K562 (cell line): ENCODE data around the gene DAPK3. TPM values are rescaled to one million over a fixed set of nuclear protein-coding genes. Genes with fewer than 3 reads are reported as not detected.

Experiments used
- ATF6 ChIP-seq: sonication (generic); formaldehyde crosslinking; IDR thresholded peaks from 2 replicates; pipeline ENCODE4 v1.4.0; 2020; ENCODE audit warnings: mild to moderate bottlenecking, missing genetic modification reagents
- CBFA2T2 ChIP-seq: fragments of 450-650 bp; conservative IDR thresholded peaks from 2 replicates; pipeline ENCODE4 v1.6.1; 2017; ENCODE audit warnings: mild to moderate bottlenecking
- CBX2 ChIP-seq: fragments of 200-600 bp; sonication (generic); IDR thresholded peaks from one replicate; pipeline ENCODE4 v1.6.1; 2012; ENCODE audit warnings: mild to moderate bottlenecking, low read length, inconsistent platforms; ENCODE audit not compliant: insufficient read depth, poor library complexity, severe bottlenecking
- CXXC5 ChIP-seq: fragments of 250-450 bp; sonication (Bioruptor Pico); IDR thresholded peaks from 2 replicates; pipeline ENCODE4 v1.8.0; 2022; ENCODE audit warnings: inconsistent platforms, mild to moderate bottlenecking, moderate library complexity
- EGR1 ChIP-seq: fragments of 450-650 bp; conservative IDR thresholded peaks from 2 replicates; pipeline ENCODE4 v1.6.1; 2017; ENCODE audit warnings: mild to moderate bottlenecking
- EP300 ChIP-seq: IDR thresholded peaks from 2 replicates; pipeline ENCODE4 v1.6.1; 2012; ENCODE audit warnings: low read length, improper control_type of control experiment
- HEY1 ChIP-seq: fragments of 250-450 bp; sonication (Bioruptor Pico); IDR thresholded peaks from 2 replicates; pipeline ENCODE4 v1.5.0; 2020; ENCODE audit warnings: mild to moderate bottlenecking, moderate library complexity, borderline replicate concordance
- MTF1 ChIP-seq: fragments of 250-450 bp; sonication (Bioruptor Pico); IDR thresholded peaks from 2 replicates; pipeline ENCODE4 v1.9.0; 2021; ENCODE audit warnings: moderate library complexity, mild to moderate bottlenecking, inconsistent platforms, borderline replicate concordance
- NR4A1 ChIP-seq, 2 experiments: fragments of 250-450 bp in 1 of 2; fragments of 450-650 bp in 1 of 2; sonication (Bioruptor Pico) in 1 of 2; IDR thresholded peaks; 2 replicates each; pipeline versions ENCODE4 v1.4.0 to v1.6.1; 2016 to 2020; ENCODE audit warnings: mild to moderate bottlenecking in 2 of 2, missing compliant biosample characterization in 1 of 2, missing genetic modification characterization in 1 of 2, moderate library complexity in 1 of 2
- PML ChIP-seq: IDR thresholded peaks from 2 replicates; pipeline ENCODE4 v1.6.1; 2012; ENCODE audit warnings: low read length, inconsistent platforms
- RB1 ChIP-seq: fragments of 450-650 bp; IDR thresholded peaks from 2 replicates; pipeline ENCODE4 v1.6.1; 2017; ENCODE audit warnings: low read depth, mild to moderate bottlenecking
- SIRT6 ChIP-seq: IDR thresholded peaks from one replicate; pipeline ENCODE4 v1.6.1; 2012; ENCODE audit warnings: low read depth, mild to moderate bottlenecking, control low read depth, inconsistent platforms, low read length, moderate library complexity
- SMARCE1 ChIP-seq: fragments of 450-650 bp; IDR thresholded peaks from 2 replicates; pipeline ENCODE4 v1.7.1; 2016; ENCODE audit warnings: mild to moderate bottlenecking
- SMC3 ChIP-seq: conservative IDR thresholded peaks from 2 replicates; pipeline ENCODE4 v1.6.1; 2011; ENCODE audit warnings: low read depth, low read length, improper control_type of control experiment; ENCODE audit not compliant: insufficient read depth
- TCF3 ChIP-seq: sonication (generic); formaldehyde crosslinking; IDR thresholded peaks from 2 replicates; pipeline ENCODE4 v1.4.0; 2020; ENCODE audit warnings: mild to moderate bottlenecking, missing genetic modification reagents
- THRAP3 ChIP-seq: fragments of 450-650 bp; IDR thresholded peaks from 2 replicates; pipeline ENCODE4 v1.6.1; 2016; ENCODE audit warnings: mild to moderate bottlenecking, inconsistent platforms, borderline replicate concordance
- ZNF175 ChIP-seq: fragments of 200-800 bp; sonication (Bioruptor generic); IDR thresholded peaks from 2 replicates; pipeline ENCODE4 v1.6.1; 2016; ENCODE audit warnings: low read depth, mild to moderate bottlenecking, missing genetic modification characterization, missing compliant biosample characterization
- polyA plus RNA-seq, 8 experiments: library from polyadenylated mRNA; depleted of rRNA in 4 of 8; stranded (reverse) in 5 of 8; unstranded in 3 of 8; fragments of >200 nt; fragmentation: Nextera tagmentation in 2 of 8; fragmentation: Illumina TruSeq in 1 of 8; extraction: Ambion mirVana in 2 of 8; extraction: Trizol in 1 of 8; gene quantifications; 2 replicates each; pipeline versions ENCODE4 v1.2.1 to v1.2.3, GENCODE V29; 2011 to 2014; ENCODE audit warnings: inconsistent platforms in 1 of 8, missing spikeins in 1 of 8
- total RNA-seq, 7 experiments: library from RNA; depleted of rRNA in 6 of 7; stranded (reverse); fragments of >200 nt in 6 of 7; fragmentation: Illumina TruSeq in 2 of 7; extraction: Trizol in 2 of 7; gene quantifications; 2 replicates each; pipeline versions ENCODE4 v1.2.1 to v1.2.3, GENCODE V29; 2011 to 2021; ENCODE audit warnings: low replicate concordance in 1 of 7
- TF ChIP-seq, protein P1 (sequence below): sonication (generic); formaldehyde crosslinking; IDR thresholded peaks from 2 replicates; pipeline ENCODE4 v1.8.1; 2023; ENCODE audit warnings: mild to moderate bottlenecking, missing genetic modification reagents
- TF ChIP-seq, protein P2 (sequence below): sonication (generic); formaldehyde crosslinking; IDR thresholded peaks from 2 replicates; pipeline ENCODE4 v1.8.0; 2022; ENCODE audit warnings: mild to moderate bottlenecking, missing genetic modification reagents, borderline replicate concordance

The DAPK3 gene
- total and polyA plus RNA-seq, 9 of the 15 experiments (the other 6 are each of a cell fraction or from before 2014, with no cell fraction given), result 0.14 to 63.4 (median 25.0) TPM

GRCh38 chr19:3950871-3951861, 19.7 kb downstream of the DAPK3 start (continued):
- TF ChIP-seq, protein P1, sequence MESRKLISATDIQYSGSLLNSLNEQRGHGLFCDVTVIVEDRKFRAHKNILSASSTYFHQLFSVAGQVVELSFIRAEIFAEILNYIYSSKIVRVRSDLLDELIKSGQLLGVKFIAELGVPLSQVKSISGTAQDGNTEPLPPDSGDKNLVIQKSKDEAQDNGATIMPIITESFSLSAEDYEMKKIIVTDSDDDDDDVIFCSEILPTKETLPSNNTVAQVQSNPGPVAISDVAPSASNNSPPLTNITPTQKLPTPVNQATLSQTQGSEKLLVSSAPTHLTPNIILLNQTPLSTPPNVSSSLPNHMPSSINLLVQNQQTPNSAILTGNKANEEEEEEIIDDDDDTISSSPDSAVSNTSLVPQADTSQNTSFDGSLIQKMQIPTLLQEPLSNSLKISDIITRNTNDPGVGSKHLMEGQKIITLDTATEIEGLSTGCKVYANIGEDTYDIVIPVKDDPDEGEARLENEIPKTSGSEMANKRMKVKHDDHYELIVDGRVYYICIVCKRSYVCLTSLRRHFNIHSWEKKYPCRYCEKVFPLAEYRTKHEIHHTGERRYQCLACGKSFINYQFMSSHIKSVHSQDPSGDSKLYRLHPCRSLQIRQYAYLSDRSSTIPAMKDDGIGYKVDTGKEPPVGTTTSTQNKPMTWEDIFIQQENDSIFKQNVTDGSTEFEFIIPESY (CRISPR knock-in tag), result peak; percentile 65; the same call in 1 of the 2 replicates
- TF ChIP-seq THRAP3 (no peak), MTF1 (CRISPR knock-in tag) (no peak), SMARCE1 (peak; percentile 54; the same call in 1 of the 2 replicates), SMC3 (no peak), ZNF175 (peak; percentile 75), NR4A1 (CRISPR knock-in tag; IDR thresholded peaks at IDR 0.05) (no peak), NR4A1 (tag; IDR thresholded peaks at IDR 0.05) (peak; percentile 64; the same call in 1 of the 2 replicates), TCF3 (CRISPR knock-in tag) (peak; percentile 86), PML (0 out of 2 replicates have a peak, but pooled peaks have one; percentile 36), CXXC5 (CRISPR knock-in tag) (peak; percentile 68), HEY1 (no peak), EGR1 (peak; percentile 38), CBFA2T2 (peak; percentile 94), CBX2 (no peak), RB1 (0 out of 2 replicates have a peak, but pooled peaks have one; percentile 44), ATF6 (CRISPR knock-in tag) (no peak; the same call in 1 of the 2 replicates), EP300 (peak; percentile 69; the same call in 1 of the 2 replicates), SIRT6 (no peak)
- TF ChIP-seq, protein P2, sequence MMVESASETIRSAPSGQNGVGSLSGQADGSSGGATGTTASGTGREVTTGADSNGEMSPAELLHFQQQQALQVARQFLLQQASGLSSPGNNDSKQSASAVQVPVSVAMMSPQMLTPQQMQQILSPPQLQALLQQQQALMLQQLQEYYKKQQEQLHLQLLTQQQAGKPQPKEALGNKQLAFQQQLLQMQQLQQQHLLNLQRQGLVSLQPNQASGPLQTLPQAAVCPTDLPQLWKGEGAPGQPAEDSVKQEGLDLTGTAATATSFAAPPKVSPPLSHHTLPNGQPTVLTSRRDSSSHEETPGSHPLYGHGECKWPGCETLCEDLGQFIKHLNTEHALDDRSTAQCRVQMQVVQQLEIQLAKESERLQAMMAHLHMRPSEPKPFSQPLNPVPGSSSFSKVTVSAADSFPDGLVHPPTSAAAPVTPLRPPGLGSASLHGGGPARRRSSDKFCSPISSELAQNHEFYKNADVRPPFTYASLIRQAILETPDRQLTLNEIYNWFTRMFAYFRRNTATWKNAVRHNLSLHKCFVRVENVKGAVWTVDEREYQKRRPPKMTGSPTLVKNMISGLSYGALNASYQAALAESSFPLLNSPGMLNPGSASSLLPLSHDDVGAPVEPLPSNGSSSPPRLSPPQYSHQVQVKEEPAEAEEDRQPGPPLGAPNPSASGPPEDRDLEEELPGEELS (CRISPR knock-in tag), result 0 out of 2 replicates have a peak, but pooled peaks have one; percentile 22
